ENCODE measurements around the gene SLC13A2.

Gene SLC13A2

GRCh38 chr17:28468781-28469180 lies 4.7 kb upstream of the SLC13A2 start:
- Histone ChIP-seq H3K9ac (peak overlapping the region in 1 of 11 experiments; percentile 1; a peak in 1 of 22 replicates), H3K4me2 (peak overlapping the region; percentile 2 to 94 (median 84); a peak in 20 of 22 replicates), H3K4me1 (peaks cover 30 to 97% (median 79%) of the 10 kb centered on the region in 10 experiments), H3K27me3 (peaks cover 0 to 3% (median 0%) of the 10 kb centered on the region in 11 experiments; a peak in 1 of 22 replicates), H3K36me3 (no peaks in the 10 kb centered on the region), H3K27ac (peak overlapping the region in 9 of 11 experiments; percentile 49 to 86 (median 72); a peak in 16 of 22 replicates), H3K4me3 (0 out of 20 replicates have a peak overlapping the region, but pooled peaks of 1 of the 10 experiments have one; percentile 6), H4K20me1 (no peaks in the 10 kb centered on the region), H3K9me3 (replicated peaks in 1 of 11) (no peaks in the 10 kb centered on the region)
- no peak for TF ChIP-seq Cebpa-rat (IDR thresholded peaks at IDR 0.05)

GRCh38 chr17:28469376-28469775 lies 4.1 kb upstream of the SLC13A2 start:
- H3K27ac ChIP-seq: peak overlapping the region in 7 of 11 experiments; percentile 49 to 86 (median 72); a peak in 13 of 22 replicates
- no peaks in the 10 kb centered on the region for H4K20me1 ChIP-seq
- H3K9ac ChIP-seq: peak overlapping the region in 1 of 11 experiments; percentile 1; a peak in 1 of 22 replicates
- no peaks in the 10 kb centered on the region for H3K9me3 ChIP-seq (replicated peaks in 1 of 11)
- TF ChIP-seq Cebpa-rat (IDR thresholded peaks at IDR 0.05): no peak
- H3K36me3 ChIP-seq: no peaks in the 10 kb centered on the region
- H3K4me2 ChIP-seq: peak overlapping the region; percentile 2 to 94 (median 84); a peak in 19 of 22 replicates
- H3K27me3 ChIP-seq: peaks cover 0 to 3% (median 0%) of the 10 kb centered on the region in 11 experiments; a peak in 1 of 22 replicates
- peak overlapping the region in 1 of 10 experiments; percentile 6; a peak in 1 of 20 replicates for H3K4me3 ChIP-seq
- H3K4me1 ChIP-seq: peaks cover 30 to 100% (median 77%) of the 10 kb centered on the region in 10 experiments

GRCh38 chr17:28470266-28470913 lies 3.1 kb upstream of the SLC13A2 start:
- H3K27ac ChIP-seq: peak overlapping the region in 7 of 11 experiments; percentile 17 to 53 (median 26); a peak in 10 of 22 replicates
- H3K4me1 ChIP-seq: peaks cover 30 to 100% (median 77%) of the 10 kb centered on the region in 10 experiments
- no peaks in the 10 kb centered on the region for H3K9me3 ChIP-seq (replicated peaks in 1 of 11)
- TF ChIP-seq Cebpa-rat (IDR thresholded peaks at IDR 0.05): no peak
- H3K27me3 ChIP-seq: peaks cover 0 to 3% (median 0%) of the 10 kb centered on the region in 11 experiments; a peak in 1 of 22 replicates
- no peaks in the 10 kb centered on the region for H4K20me1 ChIP-seq
- no peak overlapping the region for H3K4me3 ChIP-seq
- no peak overlapping the region for H3K9ac ChIP-seq
- H3K36me3 ChIP-seq: no peaks in the 10 kb centered on the region
- peak overlapping the region in 10 of 11 experiments; percentile 11 to 94 (median 75); a peak in 17 of 22 replicates for H3K4me2 ChIP-seq

- Histone ChIP-seq H3K27ac (peak overlapping the region in 8 of 11 experiments; percentile 10 to 53 (median 24); a peak in 11 of 22 replicates), H3K9ac (no peak overlapping the region), H3K4me1 (peaks cover 27 to 100% (median 77%) of the 10 kb centered on the region in 10 experiments), H3K4me2 (peak overlapping the region in 10 of 11 experiments; percentile 11 to 94 (median 75); a peak in 18 of 22 replicates), H3K36me3 (no peaks in the 10 kb centered on the region), H3K4me3 (no peak overlapping the region), H3K9me3 (replicated peaks in 1 of 11) (no peaks in the 10 kb centered on the region), H3K27me3 (peaks cover 0 to 3% (median 0%) of the 10 kb centered on the region in 11 experiments; a peak in 1 of 22 replicates), H4K20me1 (no peaks in the 10 kb centered on the region)
- no peak for TF ChIP-seq Cebpa-rat (IDR thresholded peaks at IDR 0.05)
These were observed 2.5 kb upstream of the SLC13A2 start for GRCh38 chr17:28470914-28471366.

- TF ChIP-seq Cebpa-rat (IDR thresholded peaks at IDR 0.05): no peak
- no peak overlapping the region for H3K4me3 ChIP-seq
- peak overlapping the region in 5 of 11 experiments; percentile 8 to 53 (median 26); a peak in 5 of 22 replicates for H3K27ac ChIP-seq
- H3K4me1 ChIP-seq: peaks cover 20 to 100% (median 77%) of the 10 kb centered on the region in 10 experiments
- no peaks in the 10 kb centered on the region for H3K9me3 ChIP-seq (replicated peaks in 1 of 11)
- 0 out of 22 replicates have a peak, but pooled peaks cover 0 to 3% (median 0%) of the 10 kb centered on the region in 11 experiments for H3K27me3 ChIP-seq
- H3K4me2 ChIP-seq: peak overlapping the region in 9 of 11 experiments; percentile 44 to 94 (median 80); a peak in 17 of 22 replicates
- H3K36me3 ChIP-seq: no peaks in the 10 kb centered on the region
- no peaks in the 10 kb centered on the region for H4K20me1 ChIP-seq
- H3K9ac ChIP-seq: no peak overlapping the region
These were observed 1.7 kb upstream of the SLC13A2 start for GRCh38 chr17:28471531-28472342.

GRCh38 chr17:28472871-28473497 lies 460 bp upstream of the SLC13A2 start:
- H3K4me1 ChIP-seq: peaks cover 7 to 94% (median 66%) of the 10 kb centered on the region in 10 experiments
- H3K36me3 ChIP-seq: no peaks in the 10 kb centered on the region
- no peak overlapping the region for H3K4me3 ChIP-seq
- H3K9me3 ChIP-seq (replicated peaks in 1 of 11): no peaks in the 10 kb centered on the region
- H3K27me3 ChIP-seq: 0 out of 22 replicates have a peak, but pooled peaks cover 0 to 3% (median 0%) of the 10 kb centered on the region in 11 experiments
- 0 out of 22 replicates have a peak overlapping the region, but pooled peaks of 1 of the 11 experiments have one; percentile 4 for H3K27ac ChIP-seq
- TF ChIP-seq Cebpa-rat (IDR thresholded peaks at IDR 0.05): no peak
- peak overlapping the region in 4 of 11 experiments; percentile 34 to 94 (median 86); a peak in 6 of 22 replicates for H3K4me2 ChIP-seq
- no peak overlapping the region for H3K9ac ChIP-seq
- no peaks in the 10 kb centered on the region for H4K20me1 ChIP-seq

GRCh38 chr17:28474111-28474531 lies 677 bp downstream of the SLC13A2 start:
- Histone ChIP-seq H4K20me1 (no peaks in the 10 kb centered on the region), H3K9me3 (replicated peaks in 1 of 11) (no peaks in the 10 kb centered on the region), H3K9ac (no peak overlapping the region), H3K4me1 (peaks cover 0 to 93% (median 60%) of the 10 kb centered on the region in 10 experiments; a peak in 17 of 20 replicates), H3K4me3 (no peak overlapping the region), H3K27ac (no peak overlapping the region), H3K36me3 (no peaks in the 10 kb centered on the region), H3K27me3 (0 out of 22 replicates have a peak, but pooled peaks cover 0 to 3% (median 0%) of the 10 kb centered on the region in 11 experiments), H3K4me2 (peak overlapping the region in 4 of 11 experiments; percentile 13 to 94 (median 61); a peak in 5 of 22 replicates)
- no peak for TF ChIP-seq Cebpa-rat (IDR thresholded peaks at IDR 0.05)
